ENCODE data around the gene ABLIM2.

The ABLIM2 gene

GRCh38 chr4:8067945-8068896 is 90.4 kb downstream of the ABLIM2 start:
- no peak for TF ChIP-seq CTCF (IDR thresholded peaks at IDR 0.05; ENCODE audit: poor library complexity, severe bottlenecking)
- peaks cover 15% of the 10 kb centered on the region for H3K9me3 ChIP-seq (ENCODE audit: severe bottlenecking)
- H3K36me3 ChIP-seq (ENCODE audit: low read depth): no peaks in the 10 kb centered on the region
- H3K27ac ChIP-seq (ENCODE audit: poor library complexity, severe bottlenecking): no peak overlapping the region
- peaks cover 32% of the 10 kb centered on the region for H3K27me3 ChIP-seq (ENCODE audit: insufficient read depth, poor library complexity, severe bottlenecking)
- no peaks in the 10 kb centered on the region for H3K4me1 ChIP-seq (ENCODE audit: insufficient read depth, poor library complexity, severe bottlenecking)
- DNase-seq (ENCODE audit: low spot score): no peak
- no peak overlapping the region for H3K4me3 ChIP-seq (ENCODE audit: severe bottlenecking)
- no peak for ATAC-seq (ENCODE audit: low read depth)

- no peak for DNase-seq (ENCODE audit: low spot score)
- ATAC-seq (ENCODE audit: low read depth): no peak
- no peak overlapping the region for H3K27ac ChIP-seq (ENCODE audit: poor library complexity, severe bottlenecking)
- TF ChIP-seq CTCF (IDR thresholded peaks at IDR 0.05; ENCODE audit: poor library complexity, severe bottlenecking): no peak
- H3K27me3 ChIP-seq (ENCODE audit: insufficient read depth, poor library complexity, severe bottlenecking): peaks cover 28% of the 10 kb centered on the region
- peaks cover 19% of the 10 kb centered on the region for H3K9me3 ChIP-seq (ENCODE audit: severe bottlenecking)
- no peak overlapping the region for H3K4me3 ChIP-seq (ENCODE audit: severe bottlenecking)
- H3K4me1 ChIP-seq (ENCODE audit: insufficient read depth, poor library complexity, severe bottlenecking): no peaks in the 10 kb centered on the region
- H3K36me3 ChIP-seq (ENCODE audit: low read depth): no peaks in the 10 kb centered on the region
Measured at GRCh38 chr4:8067274-8067936, 91.2 kb downstream of the ABLIM2 start.

- Histone ChIP-seq H3K36me3 (ENCODE audit: low read depth) (no peaks in the 10 kb centered on the region), H3K27me3 (ENCODE audit: insufficient read depth, poor library complexity, severe bottlenecking) (peaks cover 18% of the 10 kb centered on the region)
Measured at GRCh38 chr4:8066336-8066931, 92.2 kb downstream of the ABLIM2 start.

GRCh38 chr4:8063974-8064563 is 94.5 kb downstream of the ABLIM2 start:
- no peak for TF ChIP-seq CTCF (IDR thresholded peaks at IDR 0.05; ENCODE audit: poor library complexity, severe bottlenecking)
- Histone ChIP-seq H3K27me3 (ENCODE audit: insufficient read depth, poor library complexity, severe bottlenecking) (no peaks in the 10 kb centered on the region), H3K9me3 (ENCODE audit: severe bottlenecking) (peaks cover 20% of the 10 kb centered on the region), H3K4me3 (ENCODE audit: severe bottlenecking) (no peak overlapping the region), H3K36me3 (ENCODE audit: low read depth) (no peaks in the 10 kb centered on the region), H3K4me1 (ENCODE audit: insufficient read depth, poor library complexity, severe bottlenecking) (no peaks in the 10 kb centered on the region), H3K27ac (ENCODE audit: poor library complexity, severe bottlenecking) (no peak overlapping the region)
- DNase-seq (ENCODE audit: low spot score): no peak
- no peak for ATAC-seq (ENCODE audit: low read depth)

More at GRCh38 chr4:8066336-8066931, 92.2 kb downstream of the ABLIM2 start:
- DNase-seq (ENCODE audit: low spot score): no peak
- peaks cover 20% of the 10 kb centered on the region for H3K9me3 ChIP-seq (ENCODE audit: severe bottlenecking)
- no peak for TF ChIP-seq CTCF (IDR thresholded peaks at IDR 0.05; ENCODE audit: poor library complexity, severe bottlenecking)
- H3K4me3 ChIP-seq (ENCODE audit: severe bottlenecking): no peak overlapping the region
- no peak for ATAC-seq (ENCODE audit: low read depth)
- H3K4me1 ChIP-seq (ENCODE audit: insufficient read depth, poor library complexity, severe bottlenecking): no peaks in the 10 kb centered on the region
- no peak overlapping the region for H3K27ac ChIP-seq (ENCODE audit: poor library complexity, severe bottlenecking)
